ACHN (cell line): Measurements from ENCODE around the gene NCSTN.
A peak's percentile ranks its signal among the peaks of the same experiment; 100 is the strongest.

Experiments
- DNase-seq: peaks from one replicate; pipeline ENCODE4 v3.0.0-alpha.2; 2015
- in situ Hi-C: cut with HindIII; loops from 2 replicates; pipeline ENCODE4 v1.10.0; 2017; ENCODE audit warnings: low sequenced_read_pairs, low pct_ligation_motif_present, low pct_unique_long_range_greater_than_20kb

The NCSTN gene

DNA sequence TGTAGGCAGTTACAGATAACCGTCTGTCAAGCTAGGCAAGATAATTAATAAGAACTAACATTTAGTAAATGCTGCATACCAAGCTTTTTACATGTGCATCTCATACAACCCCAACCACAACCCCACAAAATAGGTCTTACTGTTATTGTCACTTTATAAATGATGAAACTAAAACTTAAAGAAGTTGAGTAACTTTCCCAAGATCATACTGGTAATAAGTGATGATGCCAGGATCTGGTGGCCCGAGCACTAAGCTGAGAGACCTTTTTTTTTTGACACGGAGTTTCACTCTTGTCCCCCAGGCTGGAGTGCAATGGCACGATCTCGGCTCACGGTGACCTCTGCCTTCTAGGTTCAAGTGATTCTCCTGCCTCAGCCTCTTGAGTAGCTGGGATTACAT is 1.8 kb downstream of the NCSTN start:
- in situ Hi-C loops, result no loop called here

GRCh38 chr1:160346463-160346862 is 3.3 kb downstream of the NCSTN start:
- in situ Hi-C loops, result no loop called here
- DNase-seq, result no peak

More for the DNA sequence above, 1.8 kb downstream of the NCSTN start:
- DNase-seq, result no peak

DNA sequence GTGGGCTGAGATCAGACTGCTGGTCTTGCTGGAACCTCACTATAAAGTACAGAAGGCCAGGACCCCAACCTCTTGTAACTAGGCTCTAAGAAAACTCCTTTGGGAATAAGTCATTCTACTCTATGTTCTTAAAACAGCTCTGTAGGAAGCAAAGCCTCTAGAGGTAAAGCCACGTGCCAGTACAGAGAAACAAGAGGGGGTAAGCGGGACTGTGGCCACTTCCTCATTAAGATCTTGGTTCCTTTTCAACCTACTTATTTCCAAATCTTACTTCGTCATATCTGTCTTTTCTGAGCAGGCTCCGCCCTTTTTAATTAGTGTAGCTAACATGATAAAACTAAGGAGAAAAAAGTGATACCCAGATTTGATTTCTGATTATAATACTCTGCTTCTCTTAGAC is 3.8 kb downstream of the NCSTN start:
- no peak for DNase-seq
- in situ Hi-C loops, result no loop called here

- in situ Hi-C loops, result no loop called here
- DNase-seq, result no peak
These were observed 8.4 kb downstream of the NCSTN start for GRCh38 chr1:160351629-160352028.

DNA sequence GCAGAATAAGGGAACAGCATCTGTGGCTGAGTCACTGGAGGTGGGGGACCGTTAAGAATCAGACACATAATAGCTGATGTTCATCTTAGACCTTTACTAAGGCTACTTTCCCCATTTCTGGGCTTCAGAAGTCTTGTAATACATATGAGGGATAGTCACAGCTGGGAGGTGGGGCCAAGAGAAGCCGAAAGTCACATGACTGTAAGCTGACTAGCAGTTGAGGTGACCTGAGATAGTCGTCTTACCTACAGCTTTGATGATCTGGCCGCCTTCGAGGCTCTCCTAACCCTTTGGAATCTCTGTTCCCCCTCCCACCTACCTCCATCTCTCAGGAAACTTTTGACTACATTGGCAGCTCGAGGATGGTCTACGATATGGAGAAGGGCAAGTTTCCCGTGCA is 9.4 kb downstream of the NCSTN start:
- in situ Hi-C loops, result no loop called here
- no peak for DNase-seq

DNA sequence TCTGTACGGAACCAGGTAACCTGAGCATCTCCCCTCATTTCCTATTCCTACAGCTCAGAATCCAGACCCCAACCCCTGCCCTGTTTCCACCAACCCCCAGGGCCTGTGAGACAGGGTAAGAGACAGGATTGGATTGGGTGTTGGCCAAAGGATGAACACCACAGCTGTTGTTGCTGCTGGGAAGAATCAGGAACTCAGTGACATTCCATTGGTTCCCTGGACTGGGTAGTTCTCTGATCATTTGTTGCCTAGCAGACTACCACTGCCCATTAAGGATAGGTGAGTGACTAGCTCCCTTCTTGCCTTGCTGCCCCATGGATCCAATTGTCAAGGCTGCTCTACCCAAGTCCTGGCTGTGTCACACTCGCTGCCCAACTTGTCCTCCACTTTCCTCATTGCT is 10.0 kb downstream of the NCSTN start:
- in situ Hi-C loops, result no loop called here
- DNase-seq, result no peak

DNA sequence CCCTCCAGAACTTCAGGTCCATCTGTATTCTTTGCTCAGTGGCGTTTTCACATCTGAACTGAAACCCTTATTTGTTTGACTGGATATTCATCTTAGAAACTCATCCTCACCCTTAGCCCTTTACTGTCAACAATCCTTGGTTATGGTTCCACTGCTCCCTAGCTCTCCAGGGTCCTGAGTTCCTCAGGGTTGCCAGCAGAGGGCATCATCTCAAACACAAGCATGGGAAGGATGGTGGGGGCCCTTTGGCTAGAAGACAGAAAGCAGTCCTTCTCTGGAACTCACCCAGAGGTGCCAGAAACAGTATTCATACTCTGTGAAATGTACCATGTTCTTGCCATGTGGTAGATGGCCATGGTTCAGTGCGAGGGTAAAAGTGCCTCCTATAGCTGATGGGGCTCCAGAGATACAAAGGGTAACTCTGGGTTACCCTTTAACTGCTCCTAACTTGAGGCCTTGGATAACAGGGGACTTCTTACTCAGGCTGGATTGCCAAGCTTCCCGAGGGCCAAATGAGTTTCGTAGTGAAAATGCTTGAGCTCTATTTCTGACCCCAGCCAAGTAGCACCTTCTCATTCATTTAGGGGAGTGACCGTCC is 11.3 kb downstream of the NCSTN start:
- peak; percentile 42 for DNase-seq

DNA sequence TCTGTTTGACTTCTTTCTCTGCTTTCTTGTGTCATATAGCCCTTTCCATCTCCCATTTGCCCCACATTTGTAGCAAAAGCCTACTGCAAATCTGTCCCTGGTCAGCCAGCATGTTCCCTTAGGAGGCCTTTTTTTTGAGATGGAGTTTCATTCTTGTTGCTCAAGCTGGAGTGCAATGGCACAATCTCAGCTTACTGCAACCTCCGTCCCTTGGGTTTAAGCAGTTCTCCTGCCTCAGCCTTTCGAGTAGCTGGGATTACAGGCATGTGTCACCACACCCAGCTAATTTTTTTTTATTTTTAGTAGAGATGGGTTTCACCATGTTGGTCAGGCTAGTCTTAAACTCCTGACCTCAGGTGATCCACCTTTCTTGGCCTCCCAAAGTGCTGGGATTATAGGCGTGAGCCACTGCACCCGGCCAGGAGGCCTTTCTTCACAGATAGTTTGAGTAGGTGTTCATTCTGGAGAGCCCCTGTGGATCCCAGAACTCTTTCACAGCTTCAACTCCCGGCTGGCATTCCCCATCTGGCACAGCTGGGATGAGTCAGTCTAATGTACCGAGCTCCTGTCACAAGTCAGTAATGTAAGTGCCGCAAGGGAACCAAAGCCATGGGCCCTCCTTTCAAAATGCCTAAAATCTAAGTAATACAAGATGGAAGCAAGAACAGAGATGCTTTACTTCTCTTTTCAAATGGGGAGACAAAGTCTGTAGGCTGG is 14.3 kb downstream of the NCSTN start:
- DNase-seq, result no peak
- in situ Hi-C loops, result no loop called here

More for the DNA sequence above, 11.3 kb downstream of the NCSTN start:
- in situ Hi-C loops, result no loop called here

- in situ Hi-C loops, result no loop called here
- DNase-seq, result no peak
These were observed 14.9 kb downstream of the NCSTN start for GRCh38 chr1:160358073-160358472.

DNA sequence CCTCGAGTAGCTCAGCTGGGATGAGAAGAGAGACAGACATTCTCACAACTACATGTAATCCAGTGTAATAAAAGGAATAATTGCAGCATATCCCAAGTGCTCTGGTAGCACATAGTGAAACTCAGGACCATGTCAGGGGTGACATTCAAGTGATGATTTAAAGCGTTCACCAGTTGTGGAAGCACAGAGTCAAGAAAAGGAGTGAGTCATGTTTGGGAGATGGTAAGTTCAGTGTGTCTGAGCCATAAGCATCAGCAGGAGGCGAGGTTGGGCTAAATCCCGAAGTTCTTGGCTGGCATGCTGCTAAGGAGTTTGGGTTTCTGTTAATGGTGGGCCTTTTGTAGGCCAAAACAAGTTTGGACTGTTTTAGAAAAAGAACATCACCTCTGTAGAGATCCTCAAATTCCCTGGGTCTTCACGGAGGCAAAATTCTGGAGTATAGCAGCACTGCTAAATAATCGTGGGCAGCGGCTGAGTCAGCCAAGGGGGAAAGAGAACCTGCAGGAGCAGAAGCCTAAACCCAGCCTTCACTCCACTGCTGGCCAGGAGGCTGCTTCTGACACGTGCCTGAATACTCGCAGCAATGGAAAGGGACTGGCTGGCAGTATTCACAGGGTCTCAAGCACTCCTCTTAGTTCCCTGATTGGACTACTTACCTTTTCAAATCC is 16.5 kb downstream of the NCSTN start:
- no peak for DNase-seq
- in situ Hi-C loops, result no loop called here

- no peak for DNase-seq
- in situ Hi-C loops, result no loop called here
These were observed 17.1 kb downstream of the NCSTN start for GRCh38 chr1:160360227-160360695.

DNA sequence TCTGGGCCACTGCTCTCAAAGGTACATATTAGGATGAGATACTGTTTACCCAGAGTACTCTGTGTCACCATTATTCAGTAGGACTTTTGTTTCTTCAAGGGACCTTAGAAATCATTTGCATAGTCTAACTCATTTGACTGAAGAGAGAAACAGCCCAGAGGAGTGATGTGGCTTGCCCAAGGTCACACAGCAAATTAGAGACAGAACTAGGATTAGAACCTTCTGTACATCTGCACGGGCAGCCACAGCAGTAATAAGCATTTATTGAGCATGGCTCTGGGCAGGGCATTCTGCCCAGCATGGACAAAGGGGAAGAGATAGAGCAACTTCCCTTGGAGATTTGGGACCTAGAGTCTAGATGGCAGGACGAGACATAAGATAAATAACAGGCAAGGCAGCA is 18.0 kb downstream of the NCSTN start:
- in situ Hi-C loops, result no loop called here
- DNase-seq, result no peak

- in situ Hi-C loops, result no loop called here
- no peak for DNase-seq
These were observed 18.6 kb downstream of the NCSTN start for GRCh38 chr1:160361814-160362167.

GRCh38 chr1:160362168-160362957 is 19.2 kb downstream of the NCSTN start:
- in situ Hi-C loops, result no loop called here
- no peak for DNase-seq

GRCh38 chr1:160363010-160363409 is 19.8 kb downstream of the NCSTN start:
- no peak for DNase-seq
- in situ Hi-C loops, result no loop called here

DNA sequence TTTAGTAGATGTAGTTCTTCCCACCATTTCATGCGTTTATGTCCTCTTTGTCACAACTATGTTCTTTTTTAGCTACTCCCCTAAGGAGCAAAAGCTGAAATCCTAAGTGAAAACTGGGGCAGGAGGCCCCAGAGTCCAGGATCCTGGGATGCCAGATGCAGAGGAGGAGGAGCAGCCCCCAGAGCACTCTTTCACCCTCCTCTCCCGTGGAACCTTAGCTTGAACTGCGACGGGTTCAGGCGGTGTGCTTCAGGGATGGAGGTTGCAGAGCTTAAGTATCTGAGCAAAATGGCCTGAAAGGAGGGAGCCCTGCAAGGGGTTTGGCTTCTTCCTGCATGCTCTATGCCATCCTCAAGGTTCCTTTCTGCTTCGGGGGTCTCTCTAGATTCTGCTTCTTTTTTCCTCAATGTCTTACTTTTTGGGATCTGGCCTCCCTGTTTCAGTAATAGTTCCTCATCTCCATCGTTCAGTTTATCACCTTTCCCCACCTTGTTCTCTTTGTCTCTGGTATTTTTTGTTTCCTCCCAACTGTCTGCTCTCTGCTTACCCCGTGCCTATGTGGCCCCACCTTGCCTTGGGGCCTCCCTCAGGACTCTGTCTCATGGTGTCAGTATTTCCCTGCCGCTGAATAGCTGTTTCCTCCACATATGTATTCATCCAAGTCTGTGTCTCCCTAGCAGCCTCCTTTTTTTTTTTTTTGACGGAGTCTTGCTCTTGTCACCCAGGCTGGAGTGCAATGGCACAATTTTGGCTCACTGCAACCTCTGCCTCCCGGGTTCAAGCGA is 21.0 kb downstream of the NCSTN start:
- in situ Hi-C loops, result no loop called here
- DNase-seq, result no peak

- in situ Hi-C loops, result no loop called here
These were observed 22.1 kb downstream of the NCSTN start for GRCh38 chr1:160365325-160365724.

DNA sequence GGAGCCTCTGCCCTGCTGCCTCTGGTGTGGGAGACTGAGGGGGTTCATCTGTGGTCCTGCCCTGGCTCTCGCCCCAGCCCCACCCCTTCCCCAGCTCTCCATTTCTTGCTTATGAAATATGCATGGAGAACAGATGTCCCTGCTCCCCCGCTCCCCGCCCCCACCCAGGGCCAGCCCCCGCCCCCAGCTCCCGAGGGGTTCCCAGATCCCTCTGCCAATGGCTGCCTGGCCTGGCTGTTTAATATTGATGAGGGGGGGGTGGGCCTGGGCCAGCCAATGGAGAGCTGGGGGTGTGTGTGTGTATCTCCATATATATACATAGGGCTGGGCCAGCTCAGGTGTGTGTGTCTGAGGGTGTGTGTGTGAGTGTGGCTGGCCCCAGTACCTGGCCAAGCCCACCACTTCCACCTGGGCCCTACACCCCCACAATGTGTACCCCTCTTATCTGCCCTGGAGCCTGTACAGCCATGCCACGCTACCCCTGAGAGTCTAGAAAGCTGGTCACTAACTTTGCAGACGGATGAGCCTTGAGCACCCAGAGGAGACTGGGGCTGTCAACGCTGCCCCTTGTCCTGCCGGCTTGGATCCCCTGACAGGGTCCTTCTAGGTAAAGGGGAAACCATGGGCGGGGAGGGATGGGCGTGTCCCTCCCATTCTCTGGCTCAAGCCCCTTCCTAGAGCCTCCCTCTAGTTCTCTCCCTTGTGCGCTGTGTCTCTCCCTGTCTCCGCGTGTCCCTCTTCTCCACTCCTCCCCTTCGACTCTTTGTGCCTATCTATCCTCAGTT is 23.7 kb downstream of the NCSTN start, which contains the start of gene NHLH1:
TSS of gene NHLH1 (plus strand) at position 341 of the 785 bp plus-strand sequence. CDS start 3,661 bp downstream, outside the sequence.
- in situ Hi-C loops, result no loop called here
- no peak for DNase-seq

More at GRCh38 chr1:160365325-160365724, 22.1 kb downstream of the NCSTN start:
- DNase-seq, result no peak
